SIG-M5 (cell line): ENCODE measurements around the gene TCEA2.

Source experiments
- DNase-seq: peaks from one replicate; lab custom pipeline; 2025; lab: John Stamatoyannopoulos, UW

Gene TCEA2

GRCh38 chr20:64049060-64049877, 13.7 kb upstream of the TCEA2 start, which contains the start of gene SOX18:
SOX18 (minus strand) TSS chr20:64049639; CDS start chr20:64049516, 123 bp downstream.
- no peak for DNase-seq

- DNase-seq: no peak
Measured at GRCh38 chr20:64049878-64050260, 13.1 kb upstream of the TCEA2 start.

GRCh38 chr20:64050261-64051032, 12.6 kb upstream of the TCEA2 start:
- DNase-seq: no peak

GRCh38 chr20:64051033-64051452, 12.0 kb upstream of the TCEA2 start:
- DNase-seq: no peak

- no peak for DNase-seq
Measured at GRCh38 chr20:64051561-64052325, 11.3 kb upstream of the TCEA2 start.

DNA sequence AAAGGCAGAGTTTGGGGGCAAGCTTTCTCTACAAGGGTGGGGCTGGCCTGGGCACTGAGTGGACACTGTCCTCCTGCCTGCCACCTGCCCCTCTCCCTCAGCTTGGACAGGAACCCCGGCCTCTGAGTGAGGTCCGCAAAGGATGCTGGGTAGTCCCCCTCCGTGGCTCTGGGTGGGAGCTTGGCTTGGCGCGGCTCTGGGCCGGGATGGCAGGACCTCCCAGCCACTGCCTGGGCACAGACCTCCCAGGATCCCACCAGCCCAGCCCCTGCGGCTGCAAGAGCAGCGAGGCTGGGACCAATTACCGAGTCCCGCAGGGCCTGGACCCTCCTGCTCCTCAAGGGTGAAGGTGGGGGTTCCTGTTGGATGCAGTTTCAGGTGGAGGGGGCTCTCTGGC, 10.7 kb upstream of the TCEA2 start:
- no peak for DNase-seq

GRCh38 chr20:64052987-64053840, 9.8 kb upstream of the TCEA2 start:
- DNase-seq: no peak

- no peak for DNase-seq
Measured at GRCh38 chr20:64053841-64054661, 8.9 kb upstream of the TCEA2 start.

DNA sequence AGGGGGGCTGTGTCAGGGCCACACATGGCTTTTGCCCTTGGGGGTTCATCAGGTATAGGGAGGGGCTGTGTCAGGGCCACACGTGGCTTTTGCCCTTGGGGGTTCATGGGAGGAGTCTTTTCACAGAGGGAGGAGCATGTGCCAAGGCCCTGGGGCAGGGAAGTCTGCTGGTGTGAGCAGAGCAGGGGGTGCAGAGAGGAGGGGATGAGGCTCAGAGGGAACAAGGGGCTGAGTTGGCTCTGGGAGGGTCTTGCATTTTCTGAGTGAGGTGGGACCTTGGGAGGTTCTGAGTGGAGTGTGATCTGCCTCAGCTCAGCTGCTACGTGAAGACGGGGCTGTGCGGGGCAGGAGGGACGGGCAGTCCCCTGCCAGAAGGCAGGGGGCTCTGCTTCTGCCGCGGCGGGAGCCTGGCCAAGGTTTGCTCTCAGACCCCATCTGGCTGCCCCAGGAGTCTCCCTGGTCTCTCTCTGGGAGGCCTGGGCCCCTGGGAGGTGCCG, 7.6 kb upstream of the TCEA2 start:
- DNase-seq: no peak

DNA sequence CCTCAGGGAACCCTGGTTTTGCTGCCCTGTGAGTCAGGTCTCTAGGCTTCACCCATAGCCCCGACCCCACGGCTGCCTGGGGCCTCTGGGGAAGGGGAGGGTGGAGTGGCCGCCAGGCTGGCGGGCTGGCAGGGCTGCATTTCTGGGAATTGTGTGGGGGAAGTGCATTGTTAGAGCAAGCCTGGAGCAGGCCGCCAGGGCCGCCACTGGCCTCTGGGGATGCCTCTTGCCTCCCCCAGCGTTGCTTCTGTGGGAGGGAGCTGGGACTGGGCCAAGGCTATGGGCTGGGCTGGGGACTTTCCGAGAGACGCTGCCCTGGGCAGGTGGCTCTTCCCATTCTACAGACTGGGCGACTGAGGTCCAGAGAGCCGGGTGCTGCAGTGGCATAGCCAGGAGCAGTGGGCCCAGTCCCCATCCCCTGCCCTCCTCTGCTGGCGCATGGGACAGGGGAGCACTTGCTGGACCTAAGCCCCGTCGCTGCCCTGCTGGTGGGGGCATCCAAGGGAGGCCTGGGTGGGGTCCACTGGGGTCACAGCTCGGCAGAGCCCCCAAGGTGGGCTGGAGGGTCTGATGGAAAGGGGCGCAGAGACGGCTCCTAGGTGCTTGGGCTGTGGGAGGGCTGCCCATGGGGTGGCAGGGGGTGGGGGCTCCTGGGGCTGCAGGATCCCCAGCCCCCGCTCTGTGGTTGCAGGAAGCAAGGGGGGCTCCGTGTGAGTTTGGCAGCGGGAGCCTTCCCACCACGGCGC, 6.9 kb upstream of the TCEA2 start:
- DNase-seq: no peak

- DNase-seq: no peak
Measured at GRCh38 chr20:64056639-64056888, 6.4 kb upstream of the TCEA2 start.

GRCh38 chr20:64056889-64057627, 5.9 kb upstream of the TCEA2 start:
- no peak for DNase-seq

DNA sequence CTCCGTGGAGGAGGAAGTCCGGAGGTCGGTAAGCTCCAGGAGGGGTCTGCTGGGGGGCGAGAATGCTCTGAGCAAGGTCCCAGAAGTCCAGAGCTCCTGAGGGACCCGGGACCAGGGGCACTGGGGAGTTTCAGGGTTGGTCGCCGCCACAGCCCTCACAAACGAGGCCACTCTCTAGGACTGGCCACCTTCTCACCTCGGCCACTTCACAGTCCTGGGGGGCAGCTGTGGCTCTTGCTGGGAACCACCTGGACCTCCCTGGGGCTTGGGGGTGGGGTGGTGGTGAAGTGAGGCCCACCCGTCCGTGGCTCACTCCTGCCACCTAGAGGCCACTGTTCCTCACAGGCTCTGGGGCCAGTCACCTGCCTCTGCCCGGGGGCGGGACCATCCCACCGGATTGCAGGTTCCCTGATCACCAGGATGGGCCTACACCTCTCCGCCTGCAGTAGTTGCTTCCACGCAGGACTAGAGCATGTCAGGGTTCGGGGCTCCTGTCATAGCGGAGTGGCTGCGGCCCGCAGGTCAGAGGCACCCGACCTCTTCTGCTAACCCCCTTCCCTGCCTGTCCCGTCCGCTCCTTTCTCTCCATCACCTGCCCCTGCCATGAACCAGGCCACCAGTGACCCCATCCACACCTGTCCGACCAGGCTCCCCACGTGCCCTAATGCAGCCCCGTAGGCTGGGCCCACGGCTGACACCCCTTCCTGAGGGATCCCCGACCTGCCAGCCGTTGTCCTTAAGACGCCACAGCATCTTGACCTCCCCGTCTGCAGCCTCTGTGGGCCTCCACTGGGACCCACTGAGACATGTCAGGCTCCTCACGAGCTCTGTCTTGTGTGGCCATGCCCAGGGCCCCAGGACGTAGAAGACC, 5.1 kb upstream of the TCEA2 start:
- DNase-seq: no peak

- DNase-seq: no peak
Measured at GRCh38 chr20:64058536-64058935, 4.5 kb upstream of the TCEA2 start.

DNA sequence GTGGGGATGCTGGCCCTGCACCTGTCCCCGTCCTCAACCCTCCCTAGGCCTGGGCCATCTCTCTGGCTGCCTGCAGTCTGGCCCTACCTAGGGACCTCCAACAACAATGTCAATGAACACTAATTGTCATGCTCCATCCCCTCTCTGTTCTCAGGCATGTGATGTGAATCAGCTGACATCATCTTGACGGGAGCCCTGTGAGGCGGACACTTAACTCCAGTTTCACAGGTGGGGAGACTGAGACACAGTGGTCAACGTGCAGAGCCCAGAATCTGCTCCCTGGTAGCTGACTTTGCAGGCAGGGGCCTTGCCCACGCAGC, 762 bp upstream of the TCEA2 start:
- DNase-seq: no peak

DNA sequence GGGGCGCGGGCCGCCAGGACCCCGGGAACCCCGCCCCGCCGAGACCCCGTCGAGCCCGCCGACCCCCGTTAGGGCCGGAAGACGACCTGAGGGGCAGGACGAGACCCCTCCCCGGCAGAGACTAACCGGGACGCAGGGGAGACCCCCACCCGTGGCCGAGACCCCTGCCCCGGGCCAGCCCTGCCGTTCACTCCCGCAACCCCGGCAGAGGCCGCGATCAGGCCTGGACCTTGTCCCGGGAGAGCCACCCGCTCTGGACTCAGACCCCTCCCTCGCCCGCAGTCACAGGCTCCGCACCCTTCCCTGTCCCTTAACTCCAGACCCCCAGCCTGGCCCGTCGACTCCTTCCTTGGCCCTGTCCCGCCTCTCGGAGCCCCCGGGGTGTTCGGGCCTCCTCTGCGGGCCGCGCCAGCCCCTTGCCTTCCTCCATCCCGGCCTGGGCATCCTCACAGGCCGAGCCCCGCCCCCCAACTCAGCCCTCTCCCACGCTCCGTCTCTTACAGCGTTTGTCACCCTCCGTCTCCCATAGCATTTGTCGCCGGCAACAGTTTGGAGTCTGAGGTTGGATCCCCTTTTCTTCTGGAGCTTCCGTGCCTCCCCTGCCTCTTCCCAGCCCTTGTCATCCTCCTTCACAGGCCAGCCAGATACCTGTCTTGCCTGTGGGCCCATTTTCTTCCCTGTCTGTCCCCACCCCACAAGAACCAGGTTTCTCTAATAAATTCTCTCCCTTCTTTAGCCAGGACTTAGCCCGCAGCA, 569 bp downstream of the TCEA2 start:
- DNase-seq: no peak

DNA sequence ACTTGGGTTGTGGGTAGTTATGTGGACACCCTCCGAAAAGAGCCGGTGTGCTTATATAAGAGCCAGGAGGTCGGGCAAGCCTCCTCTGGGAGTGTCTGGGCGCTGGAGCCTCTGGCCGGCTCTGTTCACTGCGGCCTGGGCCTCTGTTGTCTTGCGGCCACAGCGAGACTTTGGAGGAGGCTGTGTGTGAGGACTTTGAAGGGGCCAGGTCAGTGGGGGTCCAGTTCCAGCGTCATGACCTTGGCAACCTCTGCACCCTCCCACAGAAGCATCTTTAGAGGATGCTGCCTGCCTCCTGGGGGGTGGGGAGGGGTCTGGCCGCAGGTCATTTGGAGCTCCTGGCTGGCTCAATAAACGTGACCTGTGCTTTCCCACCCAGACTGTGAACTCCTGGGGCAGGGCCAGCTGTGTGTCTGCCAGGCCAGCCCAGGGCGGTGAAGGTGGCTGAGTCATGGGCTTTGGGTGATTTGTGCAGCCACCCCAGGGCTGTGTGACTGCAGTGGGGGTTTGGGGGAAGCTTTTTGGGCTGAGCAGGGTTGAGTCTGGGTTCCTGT, 1.2 kb downstream of the TCEA2 start:
- no peak for DNase-seq
